DND-41 (cell line): Measurements from ENCODE around the gene RIPOR3.

Source experiments
- CTCF ChIP-seq: IDR thresholded peaks from 2 replicates; pipeline ENCODE4 v1.5.1; 2012; ENCODE audit warnings: borderline replicate concordance, low read length, moderate library complexity, mild to moderate bottlenecking; ENCODE audit not compliant: poor library complexity, severe bottlenecking; ENCODE audit errors: extremely low read depth
- EZH2 ChIP-seq: IDR thresholded peaks from 3 replicates; pipeline ENCODE4 v1.6.1; 2012; ENCODE audit warnings: borderline replicate concordance, low read depth, mild to moderate bottlenecking, moderate library complexity, low read length, inconsistent platforms; ENCODE audit not compliant: severe bottlenecking

- TF ChIP-seq CTCF (no peak), EZH2 (no peak)
Observed at GRCh38 chr20:50561379-50562078, 129.8 kb downstream of the RIPOR3 start.
